HFF-Myc (cell line): Measurements from ENCODE around the gene NTRK2.

Source experiments
- DNase-seq: peaks from one replicate; pipeline ENCODE4 v3.0.0-alpha.2; 2011; ENCODE audit warnings: low read depth; ENCODE audit errors: extremely low read depth
- H3K4me3 ChIP-seq: replicated peaks from 2 replicates; pipeline ENCODE4 v1.5.1; 2011; ENCODE audit warnings: low read depth, mild to moderate bottlenecking, control low read depth, low read length
- TF ChIP-seq, protein P1 (sequence below): IDR thresholded peaks from 2 replicates; pipeline ENCODE4 v1.5.1; 2012; ENCODE audit warnings: mild to moderate bottlenecking, low read depth, low read length, control low read depth; ENCODE audit errors: missing control alignments

Gene NTRK2

DNA sequence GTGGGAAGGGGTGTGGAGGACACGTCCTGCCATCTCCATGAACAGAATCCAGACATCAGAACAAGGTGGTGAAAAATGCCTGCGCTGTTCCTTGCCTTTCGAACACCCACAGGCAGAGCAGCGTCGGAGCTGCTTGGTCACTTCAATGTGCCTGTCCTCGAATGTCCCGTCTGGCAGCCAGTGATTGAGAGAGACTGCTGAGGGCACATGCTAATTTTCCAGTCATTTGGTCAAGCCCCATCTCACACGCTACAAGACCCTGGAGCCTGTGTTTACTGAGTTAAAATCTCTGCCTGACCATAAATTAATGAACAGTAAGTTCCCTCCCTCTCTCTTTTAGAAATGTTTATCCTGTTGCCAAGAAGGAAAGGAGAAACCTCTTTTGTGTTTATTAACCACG is 149.3 kb downstream of the NTRK2 start:
- TF ChIP-seq, protein P1, sequence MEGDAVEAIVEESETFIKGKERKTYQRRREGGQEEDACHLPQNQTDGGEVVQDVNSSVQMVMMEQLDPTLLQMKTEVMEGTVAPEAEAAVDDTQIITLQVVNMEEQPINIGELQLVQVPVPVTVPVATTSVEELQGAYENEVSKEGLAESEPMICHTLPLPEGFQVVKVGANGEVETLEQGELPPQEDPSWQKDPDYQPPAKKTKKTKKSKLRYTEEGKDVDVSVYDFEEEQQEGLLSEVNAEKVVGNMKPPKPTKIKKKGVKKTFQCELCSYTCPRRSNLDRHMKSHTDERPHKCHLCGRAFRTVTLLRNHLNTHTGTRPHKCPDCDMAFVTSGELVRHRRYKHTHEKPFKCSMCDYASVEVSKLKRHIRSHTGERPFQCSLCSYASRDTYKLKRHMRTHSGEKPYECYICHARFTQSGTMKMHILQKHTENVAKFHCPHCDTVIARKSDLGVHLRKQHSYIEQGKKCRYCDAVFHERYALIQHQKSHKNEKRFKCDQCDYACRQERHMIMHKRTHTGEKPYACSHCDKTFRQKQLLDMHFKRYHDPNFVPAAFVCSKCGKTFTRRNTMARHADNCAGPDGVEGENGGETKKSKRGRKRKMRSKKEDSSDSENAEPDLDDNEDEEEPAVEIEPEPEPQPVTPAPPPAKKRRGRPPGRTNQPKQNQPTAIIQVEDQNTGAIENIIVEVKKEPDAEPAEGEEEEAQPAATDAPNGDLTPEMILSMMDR, result no peak
- DNase-seq, result no peak
- no peak overlapping the region for H3K4me3 ChIP-seq

DNA sequence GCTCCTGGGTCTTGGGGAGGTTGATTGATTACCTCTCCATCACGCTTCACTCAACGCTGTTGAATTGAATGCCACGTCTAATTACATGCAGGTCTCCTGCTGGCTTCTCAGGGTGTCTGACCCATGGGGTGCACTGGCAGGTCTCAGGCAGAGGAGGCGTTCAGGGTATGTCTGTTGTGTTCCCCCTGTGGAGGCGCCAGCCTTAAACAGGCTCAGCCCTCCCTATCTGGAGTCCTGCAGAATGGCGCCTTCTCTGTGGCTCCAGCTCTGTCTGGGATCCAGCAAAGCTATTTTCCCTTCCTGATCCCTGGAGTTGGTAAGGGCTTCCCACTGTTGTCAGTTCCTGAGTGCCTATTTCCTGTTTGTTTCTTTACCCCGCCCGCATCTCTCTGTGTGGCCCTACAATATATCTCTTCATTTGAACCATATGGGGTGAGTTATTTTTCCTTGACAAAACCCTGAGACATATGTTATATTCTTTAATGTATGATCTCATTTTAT is 150.0 kb downstream of the NTRK2 start:
- TF ChIP-seq, protein P1, result no peak
- H3K4me3 ChIP-seq, result no peak overlapping the region
- peak; percentile 29 for DNase-seq

DNA sequence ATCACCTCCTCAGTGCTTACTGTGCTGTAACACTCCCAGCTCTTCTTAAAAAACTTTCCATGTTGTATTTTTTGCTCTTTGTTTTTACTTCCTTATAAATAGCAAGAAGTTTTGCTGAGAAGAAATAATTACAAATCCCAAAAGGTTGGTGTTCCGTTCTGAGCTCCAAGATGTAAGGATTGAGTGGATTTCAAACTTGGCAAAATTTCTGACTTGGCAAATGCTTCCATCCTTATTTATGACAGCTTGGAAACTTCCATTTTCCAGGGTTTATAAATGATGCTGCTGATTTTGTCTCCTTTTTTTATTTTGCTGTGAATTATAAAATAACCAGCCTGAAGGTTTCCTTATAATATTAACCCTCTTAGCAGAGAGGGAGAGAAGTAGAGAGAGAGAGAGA is 151.9 kb downstream of the NTRK2 start:
- H3K4me3 ChIP-seq, result no peak overlapping the region
- TF ChIP-seq, protein P1, result no peak

DNA sequence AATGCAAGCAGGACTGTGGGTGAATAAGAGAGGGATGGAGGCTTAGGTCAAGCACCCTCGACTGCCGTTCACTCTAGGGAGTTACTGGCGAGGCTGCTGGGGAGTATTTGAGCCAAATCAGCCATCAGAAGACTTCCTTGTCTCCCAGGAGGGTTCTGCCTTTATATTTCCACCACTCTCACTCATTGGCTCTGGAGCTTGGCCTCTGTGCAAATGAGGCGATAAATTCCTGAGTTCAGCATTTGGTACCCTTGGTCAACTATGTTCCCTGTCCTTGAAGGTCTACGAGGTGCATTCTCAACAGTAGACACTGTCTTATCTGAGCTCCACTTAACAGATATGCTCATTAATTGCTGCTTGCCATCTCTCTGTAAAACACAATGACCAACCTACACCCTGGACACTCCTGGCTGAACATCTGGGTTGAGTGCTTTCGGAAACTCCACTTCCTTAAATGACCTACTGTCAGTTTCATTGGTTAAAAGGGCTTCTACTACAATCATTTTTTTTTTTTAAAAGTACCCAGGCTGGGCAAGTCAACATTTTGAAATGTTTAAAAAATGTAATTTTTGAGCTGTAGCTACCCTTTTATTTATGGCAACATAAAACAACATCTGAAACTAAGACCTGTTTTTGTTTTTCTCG is 153.2 kb downstream of the NTRK2 start:
- TF ChIP-seq, protein P1, result no peak
- DNase-seq, result no peak
- no peak overlapping the region for H3K4me3 ChIP-seq

More for the DNA sequence above, 151.9 kb downstream of the NTRK2 start:
- DNase-seq, result no peak

DNA sequence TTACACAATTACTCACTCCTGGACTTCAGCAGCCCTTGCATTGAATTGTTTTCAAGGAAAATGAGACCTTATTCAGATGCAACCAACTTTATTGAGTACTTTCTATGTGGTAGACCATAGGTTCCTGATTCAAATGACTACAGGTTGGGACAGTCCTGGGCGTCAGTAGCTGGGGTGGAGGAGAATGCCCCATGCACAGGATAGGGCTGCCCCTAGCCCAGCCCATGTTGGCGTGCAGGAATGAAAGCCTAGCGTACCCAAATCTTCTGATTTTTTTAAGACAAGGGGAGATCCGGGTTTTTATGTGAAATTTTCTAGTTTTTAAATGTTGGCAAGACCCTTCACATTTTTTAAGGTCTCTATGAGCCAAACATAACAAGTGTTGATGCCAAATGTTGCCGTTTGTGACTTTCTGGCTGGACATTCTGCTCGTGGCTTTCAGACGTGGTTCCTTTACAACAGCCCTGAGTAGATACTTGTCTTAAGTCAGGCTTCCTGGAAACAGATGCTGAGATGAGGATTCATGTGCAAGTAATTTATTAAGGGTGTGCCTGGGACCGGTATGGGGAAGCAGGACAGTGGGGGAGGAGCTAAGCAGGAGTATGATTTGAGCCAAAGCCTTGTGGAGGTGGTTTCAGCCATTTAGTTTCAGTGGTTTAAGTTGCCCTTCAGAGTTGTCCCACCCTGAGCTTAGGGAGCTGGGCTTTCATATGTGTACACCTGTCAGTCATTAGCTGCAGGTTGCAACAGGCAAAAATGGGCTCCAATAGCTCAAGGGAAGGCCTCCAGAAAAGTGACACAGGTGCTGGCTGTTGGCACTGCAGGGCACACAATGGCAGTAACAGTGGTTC is 154.1 kb downstream of the NTRK2 start:
- no peak overlapping the region for H3K4me3 ChIP-seq
- TF ChIP-seq, protein P1, result no peak
- DNase-seq, result peak; percentile 56

DNA sequence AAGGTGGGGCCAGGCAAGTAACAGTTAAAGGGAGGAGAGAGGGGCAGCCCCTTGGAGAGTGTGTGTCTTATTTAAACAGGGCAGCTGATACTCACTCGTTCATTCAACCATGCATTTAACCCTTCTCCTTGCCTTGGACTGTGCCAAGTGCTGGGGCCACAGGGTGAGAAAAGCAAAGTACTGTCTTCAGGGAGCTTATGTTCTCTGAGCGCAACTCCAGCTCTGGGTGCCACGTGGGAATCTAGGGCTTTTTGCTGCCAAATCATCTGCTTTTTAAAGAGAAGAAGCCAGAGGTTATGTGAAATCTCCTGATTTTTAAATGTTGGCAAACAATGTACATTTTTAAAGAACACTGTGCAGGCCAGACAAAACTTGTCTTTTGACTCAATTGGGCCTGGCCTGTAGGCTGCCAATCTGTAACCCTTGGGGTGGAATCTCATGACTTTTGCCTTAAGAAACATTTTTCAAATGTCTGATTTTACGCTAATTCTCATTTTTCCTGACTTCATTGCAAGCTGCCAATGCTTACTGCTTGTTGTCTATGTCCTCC is 157.8 kb downstream of the NTRK2 start:
- no peak for DNase-seq
- TF ChIP-seq, protein P1, result no peak
- H3K4me3 ChIP-seq, result no peak overlapping the region
